SU-DHL-6 (cell line): Measurements from ENCODE around the gene NAV2.

ENCODE experiments used
- H2AFZ ChIP-seq: fragments of 200-600 bp; sonication (generic); 2 replicates; pipeline ENCODE4 v1.6.1; 2014; ENCODE audit warnings: low read depth, mild to moderate bottlenecking, moderate library complexity, mixed read lengths, antibody characterized with exemption, low read length; ENCODE audit not compliant: severe bottlenecking
- H3F3A ChIP-seq: fragments of 200-600 bp; shearing (Covaris generic); 2 replicates; pipeline ENCODE4 v1.6.0; 2016; ENCODE audit warnings: antibody characterized with exemption, mild to moderate bottlenecking; ENCODE audit not compliant: insufficient read depth
- H3K27ac ChIP-seq: fragments of 200-600 bp; sonication (generic); 2 replicates; pipeline ENCODE4 v1.5.1; 2016; ENCODE audit warnings: low read depth, mild to moderate bottlenecking, low read length, moderate library complexity, mixed read lengths
- H3K27me3 ChIP-seq: fragments of 200-600 bp; sonication (generic), shearing (Covaris generic); 2 replicates; pipeline ENCODE4 v1.6.0; 2014; ENCODE audit warnings: mild to moderate bottlenecking, low read length
- H3K36me3 ChIP-seq: fragments of 200-600 bp; sonication (generic); 2 replicates; pipeline ENCODE4 v1.6.1; 2014; ENCODE audit warnings: mild to moderate bottlenecking, low read length, mixed read lengths
- H3K4me2 ChIP-seq: fragments of 300-600, 200-600 bp; shearing (Covaris generic), sonication (generic); 2 replicates; pipeline ENCODE4 v1.6.0; 2014; ENCODE audit warnings: low read length, low read depth, mild to moderate bottlenecking; ENCODE audit not compliant: poor library complexity, severe bottlenecking
- H3K4me3 ChIP-seq: fragments of 200-600 bp; sonication (generic); 2 replicates; pipeline ENCODE4 v1.5.1; 2014; ENCODE audit warnings: antibody characterized with exemption, low read length, mild to moderate bottlenecking, mixed read lengths; ENCODE audit not compliant: insufficient read depth, poor library complexity, severe bottlenecking
- H3K79me2 ChIP-seq: fragments of 200-600 bp; sonication (generic); 2 replicates; pipeline ENCODE4 v1.6.1; 2014; ENCODE audit warnings: mild to moderate bottlenecking, low read length, moderate library complexity; ENCODE audit not compliant: insufficient read depth
- H3K9ac ChIP-seq: fragments of 200-600 bp; sonication (generic); 2 replicates; pipeline ENCODE4 v1.7.0; 2014; ENCODE audit warnings: mild to moderate bottlenecking, low read length
- H3K9me2 ChIP-seq: fragments of 200-600 bp; sonication (generic); replicated peaks from 2 replicates; pipeline ENCODE4 v1.6.1; 2014; ENCODE audit warnings: low read length; ENCODE audit not compliant: insufficient read depth
- H3K9me3 ChIP-seq: fragments of 200-600 bp; sonication (generic); 2 replicates; pipeline ENCODE4 v1.6.1; 2014; ENCODE audit warnings: low read length, mixed read lengths; ENCODE audit not compliant: insufficient read depth
- H4K20me1 ChIP-seq: fragments of 200-600 bp; sonication (generic); 2 replicates; pipeline ENCODE4 v1.6.1; 2014; ENCODE audit warnings: low read depth, mild to moderate bottlenecking, antibody characterized with exemption, low read length, moderate library complexity, mixed read lengths
- CTCF ChIP-seq: fragments of 200-600 bp; sonication (generic); IDR thresholded peaks from one replicate; pipeline ENCODE4 v1.5.1; 2017; ENCODE audit warnings: antibody characterized with exemption, mild to moderate bottlenecking, low read length, moderate library complexity; ENCODE audit not compliant: insufficient read depth, poor library complexity, severe bottlenecking
- EZH2phosphoT487 ChIP-seq: fragments of 200-600 bp; sonication (generic), shearing (Covaris generic); conservative IDR thresholded peaks from 2 replicates; pipeline ENCODE4 v1.6.1; 2018; ENCODE audit warnings: mild to moderate bottlenecking, antibody characterized with exemption, low read length, moderate library complexity, mixed read lengths

Gene NAV2

DNA sequence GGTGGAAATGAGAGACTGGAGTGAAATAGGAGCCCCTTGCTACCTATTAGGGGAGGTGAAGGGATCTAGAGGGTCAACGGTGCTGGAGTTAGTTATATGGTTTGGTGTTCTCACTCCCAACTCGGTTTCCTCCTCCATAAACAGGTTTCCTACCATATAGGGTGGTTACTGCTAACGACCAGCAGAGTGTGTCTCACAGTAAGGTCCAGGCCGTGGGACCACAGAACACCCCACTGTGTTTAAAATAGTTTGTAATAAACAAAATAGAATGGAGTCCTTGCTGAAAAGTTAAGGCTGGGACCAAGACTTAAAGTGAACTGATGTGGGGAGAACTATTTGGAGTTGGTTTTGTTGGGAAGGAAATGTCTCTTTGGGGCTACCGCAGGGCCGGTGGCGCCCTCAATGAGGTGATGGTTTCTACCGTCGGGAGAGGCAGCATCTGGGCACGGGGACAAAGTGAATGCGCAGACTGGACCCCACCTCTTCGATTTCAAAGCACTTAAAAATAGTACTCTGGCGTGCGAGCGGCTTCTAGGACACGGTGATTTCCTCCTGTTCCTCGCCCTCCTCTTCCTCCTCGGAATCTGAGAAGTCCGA, 443.1 kb downstream of the NAV2 start:
- Histone ChIP-seq H2AFZ (no peak overlapping the region), H3K4me3 (no peak overlapping the region), H3K4me2 (no peak overlapping the region), H3K9me2 (no peaks in the 10 kb centered on the region), H3K27ac (no peak overlapping the region), H3K9ac (no peak overlapping the region), H3K27me3 (no peaks in the 10 kb centered on the region), H3K79me2 (no peaks in the 10 kb centered on the region), H3K9me3 (no peaks in the 10 kb centered on the region), H3F3A (no peaks in the 10 kb centered on the region), H3K36me3 (no peaks in the 10 kb centered on the region), H4K20me1 (no peaks in the 10 kb centered on the region)
- no peak for TF ChIP-seq EZH2phosphoT487
- TF ChIP-seq CTCF, result no peak

GRCh38 chr11:20156280-20156875, 443.7 kb downstream of the NAV2 start:
- Histone ChIP-seq H3K9ac (no peak overlapping the region), H3K4me3 (no peak overlapping the region), H3K9me2 (no peaks in the 10 kb centered on the region), H3K79me2 (no peaks in the 10 kb centered on the region), H2AFZ (no peak overlapping the region), H3K4me2 (no peak overlapping the region), H3K36me3 (no peaks in the 10 kb centered on the region), H3K27me3 (no peaks in the 10 kb centered on the region), H3K9me3 (no peaks in the 10 kb centered on the region), H3F3A (no peaks in the 10 kb centered on the region), H4K20me1 (no peaks in the 10 kb centered on the region), H3K27ac (no peak overlapping the region)
- no peak for TF ChIP-seq CTCF
- no peak for TF ChIP-seq EZH2phosphoT487

DNA sequence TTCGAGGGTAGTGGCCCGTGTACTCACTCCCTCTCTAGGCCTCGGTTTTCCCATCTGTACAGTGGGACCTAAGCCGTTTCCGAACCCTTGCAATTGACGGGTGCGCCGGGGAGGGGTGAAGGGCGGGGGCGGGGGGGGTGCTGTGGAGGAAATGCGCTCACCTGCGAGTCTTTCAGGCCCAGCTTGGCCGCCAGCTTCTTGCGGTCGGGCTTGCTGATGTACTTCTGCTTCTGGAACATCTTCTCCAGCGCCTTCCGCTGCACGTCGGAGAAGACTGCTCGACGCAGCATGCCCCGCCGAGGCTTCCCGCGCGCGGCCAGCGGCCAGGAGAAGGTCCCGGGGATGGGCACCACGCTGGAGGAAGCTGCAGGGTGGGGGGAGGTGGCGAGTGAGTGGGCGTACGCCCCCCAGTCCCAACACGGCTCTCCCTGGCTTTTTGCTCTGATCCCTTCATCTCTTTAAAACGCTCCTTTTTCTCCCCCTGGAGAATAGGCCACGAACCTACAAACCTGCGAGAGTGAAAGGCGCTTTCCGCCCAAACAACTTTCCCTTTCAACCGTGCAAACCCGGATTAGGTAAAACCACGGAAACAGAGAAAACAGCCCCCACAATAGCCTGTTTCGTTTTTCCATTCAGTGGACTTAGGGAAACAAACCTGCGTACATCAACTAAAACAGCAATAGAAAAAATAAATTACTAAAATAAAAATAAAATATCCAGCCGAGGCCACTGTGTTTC, 444.4 kb downstream of the NAV2 start:
- Histone ChIP-seq H3K27me3 (no peaks in the 10 kb centered on the region), H2AFZ (no peak overlapping the region), H3K9me3 (no peaks in the 10 kb centered on the region), H3F3A (no peaks in the 10 kb centered on the region), H3K9ac (no peak overlapping the region), H3K4me2 (no peak overlapping the region), H3K9me2 (no peaks in the 10 kb centered on the region), H3K79me2 (no peaks in the 10 kb centered on the region), H4K20me1 (no peaks in the 10 kb centered on the region), H3K36me3 (no peaks in the 10 kb centered on the region), H3K4me3 (no peak overlapping the region), H3K27ac (no peak overlapping the region)
- no peak for TF ChIP-seq CTCF
- no peak for TF ChIP-seq EZH2phosphoT487
